Cortex of kidney (tissue), 1 donor: ENCODE results near the gene ZNF672.

Experiments
- DNase-seq: peaks from one replicate; lab custom pipeline; 2025; lab: John Stamatoyannopoulos, UW

ZNF672 gene

DNA sequence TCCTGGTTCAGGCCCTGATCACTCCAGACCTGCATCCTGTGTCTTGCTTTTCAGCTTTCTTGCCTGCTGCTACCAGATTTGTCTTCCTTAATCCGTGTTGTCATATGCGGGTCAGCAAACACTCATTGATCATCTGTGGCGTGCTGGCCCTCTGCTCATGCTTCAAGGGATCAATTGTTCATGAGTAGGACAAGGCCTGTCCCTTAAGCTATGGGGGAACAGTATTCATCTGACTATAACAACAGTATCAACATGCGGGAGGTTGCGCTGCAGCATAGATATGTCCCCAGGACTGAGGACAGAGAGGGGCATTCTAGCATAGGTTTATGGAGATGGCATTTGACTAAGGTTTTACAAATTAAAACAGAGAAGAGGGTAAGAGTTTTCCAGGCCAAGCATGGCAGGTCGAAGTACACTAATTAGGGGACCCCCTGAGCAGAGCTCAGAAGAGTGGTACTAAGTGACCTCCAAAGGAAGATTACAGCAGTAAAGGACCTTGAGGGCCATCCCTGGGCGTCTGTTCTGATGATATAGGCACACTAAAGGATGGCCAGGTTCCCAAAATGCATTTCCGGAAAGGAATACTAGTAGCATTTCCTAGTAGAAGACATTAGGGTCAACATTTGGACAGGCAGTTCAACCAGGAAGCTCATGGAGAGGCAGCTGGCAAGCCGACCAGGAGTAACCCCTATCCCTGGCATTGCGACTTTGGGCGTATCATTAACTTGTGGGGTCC, 811 bp upstream of the ZNF672 start:
- DNase-seq = no peak

DNA sequence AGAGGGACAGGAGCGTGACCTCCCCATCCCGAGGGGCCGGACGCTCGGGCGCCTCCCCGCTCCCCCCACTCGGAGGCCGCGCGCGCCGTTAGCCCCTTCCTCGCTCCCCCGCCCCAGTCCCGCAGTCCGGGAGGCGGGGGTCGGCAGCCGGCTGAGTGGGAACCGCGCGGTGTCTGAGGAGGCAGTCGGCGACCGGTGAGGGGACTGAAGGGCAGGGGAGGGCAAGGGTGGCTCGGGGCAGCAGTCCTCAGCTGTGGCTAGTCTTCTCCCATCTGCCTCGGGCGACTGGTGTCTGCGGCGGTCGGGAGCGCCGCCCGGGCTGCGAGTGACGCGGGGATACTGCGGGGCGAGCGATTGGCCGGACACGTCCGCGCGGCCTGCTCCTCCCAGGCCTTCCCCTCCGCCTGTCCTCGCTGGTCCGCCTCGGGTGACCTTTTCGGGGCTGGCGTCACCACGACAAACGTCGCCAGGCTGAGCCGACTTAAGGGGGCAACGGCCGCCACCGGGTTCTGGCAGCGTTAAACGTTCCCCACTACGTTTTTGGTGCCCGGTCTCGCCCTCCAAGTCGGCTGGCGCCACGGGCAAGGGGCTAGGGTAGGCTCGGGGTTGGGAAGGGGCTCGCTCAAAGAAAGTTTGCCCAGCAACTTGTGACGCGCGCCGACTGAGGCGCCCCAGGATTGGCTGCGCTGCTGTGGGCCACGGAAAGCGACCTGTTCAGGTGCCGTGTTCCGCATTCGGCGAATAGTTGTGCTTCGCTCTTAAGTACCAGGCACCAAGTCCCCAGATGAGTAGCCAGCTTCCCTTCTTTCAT, 538 bp downstream of the ZNF672 start:
- peak; percentile 77 for DNase-seq

DNA sequence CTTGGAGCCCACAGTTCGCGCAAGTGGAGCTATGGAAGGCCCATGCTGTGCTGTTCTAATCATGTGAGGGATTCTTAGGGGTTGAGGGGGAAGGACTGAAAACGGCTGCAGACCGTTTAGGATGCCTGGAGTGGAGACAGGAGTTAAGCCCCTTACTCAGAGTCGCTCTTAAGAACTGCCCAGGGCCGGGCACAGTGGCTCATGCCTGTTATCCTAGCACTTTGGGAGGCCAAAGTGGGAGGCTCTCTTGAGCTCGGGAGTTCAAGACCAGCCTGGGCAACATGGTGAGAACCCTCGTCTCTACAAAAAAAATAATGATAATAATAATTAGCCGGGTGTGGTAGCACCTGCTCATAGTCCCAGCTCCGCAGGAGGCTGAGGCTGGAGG, 1.1 kb downstream of the ZNF672 start:
- DNase-seq = no peak

DNA sequence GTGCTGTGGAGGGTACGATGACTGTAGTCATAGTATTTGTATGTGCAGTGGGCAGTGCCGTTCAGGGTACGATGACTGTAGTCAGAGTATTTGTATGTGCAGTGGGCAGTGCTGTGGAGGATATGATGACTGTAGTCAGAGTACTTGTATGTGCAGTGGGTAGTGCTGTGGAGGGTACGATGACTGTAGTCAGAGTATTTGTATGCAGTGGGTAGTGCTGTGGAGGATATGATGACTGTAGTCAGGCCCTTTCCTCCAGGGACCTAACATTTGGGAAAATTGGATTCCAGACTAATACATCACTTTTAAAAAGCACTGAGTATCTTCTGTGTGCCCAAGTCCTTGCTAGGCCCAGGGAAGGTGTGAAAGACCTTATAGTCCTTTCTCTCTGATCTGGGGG, 2.9 kb downstream of the ZNF672 start:
- no peak for DNase-seq

DNA sequence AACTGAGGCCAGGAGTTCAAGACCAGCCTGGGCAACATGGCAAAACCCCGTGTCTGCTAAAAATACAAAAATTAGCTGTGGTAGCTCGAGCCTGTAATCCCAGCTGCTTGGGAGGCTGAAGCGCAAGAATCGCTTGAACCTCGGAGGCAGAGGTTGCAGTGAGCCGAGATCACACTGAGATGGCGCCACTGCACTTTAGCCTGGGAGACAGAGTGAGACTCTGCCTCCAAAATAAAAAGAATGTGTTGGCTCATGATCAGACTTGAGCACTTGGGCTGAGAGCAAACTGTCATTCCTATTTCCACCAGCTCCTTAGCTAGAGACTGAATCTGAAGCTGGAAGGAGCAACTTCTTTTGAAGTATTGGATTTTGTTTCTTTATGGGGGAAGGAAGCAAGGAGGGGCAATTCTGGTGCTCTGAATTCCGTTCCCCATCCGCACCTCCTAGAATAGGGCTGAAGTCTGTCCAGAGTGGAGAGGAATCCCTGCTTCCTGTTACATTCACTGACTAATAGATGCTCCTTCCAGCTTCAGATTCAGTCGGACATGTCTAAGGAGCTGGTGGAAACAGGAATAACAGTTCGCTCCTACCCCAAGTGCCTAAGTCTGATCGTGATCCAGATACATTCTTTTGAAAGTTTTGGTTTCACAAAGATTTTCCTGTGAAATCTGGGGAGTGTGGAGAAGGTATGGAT, 3.8 kb downstream of the ZNF672 start:
- no peak for DNase-seq

- no peak for DNase-seq
Measured at GRCh38 chr1:248842781-248843331, 4.8 kb downstream of the ZNF672 start.

DNA sequence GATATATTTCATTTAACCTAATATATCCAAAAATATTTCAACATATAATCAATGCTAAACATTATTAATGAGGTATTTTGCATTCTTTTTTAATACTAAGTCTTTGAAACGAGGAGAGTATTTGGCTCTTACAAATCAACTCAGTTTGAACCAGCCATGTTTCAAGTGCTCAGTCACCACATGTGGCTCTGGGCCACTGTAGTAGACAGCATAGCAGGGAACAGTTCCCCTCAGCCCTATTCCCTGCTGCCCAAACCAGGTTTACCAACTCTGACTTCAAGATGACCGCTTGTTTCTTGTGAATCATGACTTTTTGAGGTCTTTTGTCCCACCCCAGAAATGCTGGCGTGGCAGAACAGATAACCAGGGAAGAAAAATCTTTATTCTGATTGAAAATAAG, 5.7 kb downstream of the ZNF672 start:
- DNase-seq = no peak

GRCh38 chr1:248844526-248844925, 6.5 kb downstream of the ZNF672 start:
- DNase-seq = no peak

GRCh38 chr1:248847181-248847955, 9.3 kb downstream of the ZNF672 start:
- no peak for DNase-seq

- no peak for DNase-seq
Measured at GRCh38 chr1:248847956-248848561, 10.0 kb downstream of the ZNF672 start.

- no peak for DNase-seq
Measured at GRCh38 chr1:248848602-248849001, 10.6 kb downstream of the ZNF672 start.

GRCh38 chr1:248849152-248849551, 11.1 kb downstream of the ZNF672 start:
- DNase-seq = no peak

GRCh38 chr1:248849637-248850036, 11.6 kb downstream of the ZNF672 start:
- DNase-seq = no peak

DNA sequence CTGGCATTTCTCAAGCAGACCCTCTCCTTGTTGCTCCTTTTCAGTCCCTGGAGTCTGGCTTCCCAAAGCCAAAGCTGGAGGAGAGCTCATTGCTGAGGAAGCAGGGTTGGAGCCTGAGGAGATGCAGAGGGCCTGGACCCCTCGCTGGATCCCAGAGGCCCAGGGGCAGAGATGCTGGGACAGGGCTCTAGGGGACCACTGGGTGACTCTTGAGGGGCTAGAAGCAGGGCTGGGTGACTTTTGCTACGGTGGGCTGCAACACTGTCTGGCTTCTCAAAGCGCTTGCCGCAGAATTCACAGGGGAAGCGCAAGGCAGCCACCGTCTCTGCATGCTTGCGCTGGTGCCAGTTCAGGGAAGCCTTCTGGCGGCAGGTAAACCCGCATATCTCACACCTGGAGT, 12.1 kb downstream of the ZNF672 start:
- no peak for DNase-seq

DNA sequence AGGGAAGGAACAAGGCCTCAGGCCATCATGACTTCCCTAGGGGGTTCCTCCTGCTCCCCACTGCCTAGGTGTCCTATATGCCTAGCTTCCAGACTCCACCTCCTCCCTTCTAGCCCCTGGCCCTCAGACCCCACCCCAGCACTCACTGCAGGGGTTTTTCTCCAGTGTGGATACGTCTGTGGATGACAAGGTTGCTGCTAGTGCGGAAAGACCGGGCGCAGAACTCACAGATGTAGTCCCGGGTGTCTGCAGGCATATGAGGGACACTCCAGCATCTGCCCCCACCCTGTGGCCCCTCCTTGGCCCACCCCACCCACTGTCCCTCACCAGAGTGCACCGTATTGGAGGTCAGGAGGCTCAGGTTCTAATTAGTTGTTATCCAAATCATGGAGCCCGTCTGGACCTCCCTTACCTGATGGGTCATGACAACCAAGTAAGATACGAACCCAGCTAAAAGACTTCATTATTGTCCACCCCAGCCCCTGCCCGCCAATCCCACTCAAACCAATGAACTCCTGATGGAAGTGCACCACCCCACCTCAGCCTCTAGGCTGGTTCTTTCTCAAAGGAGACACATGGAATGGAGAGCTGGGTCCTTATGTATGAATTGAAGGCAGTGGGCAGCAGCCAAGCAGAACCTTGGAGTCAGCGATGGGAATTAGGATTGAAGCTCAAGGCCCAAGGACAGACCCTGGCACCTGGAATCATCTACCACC, 12.7 kb downstream of the ZNF672 start:
- no peak for DNase-seq

DNA sequence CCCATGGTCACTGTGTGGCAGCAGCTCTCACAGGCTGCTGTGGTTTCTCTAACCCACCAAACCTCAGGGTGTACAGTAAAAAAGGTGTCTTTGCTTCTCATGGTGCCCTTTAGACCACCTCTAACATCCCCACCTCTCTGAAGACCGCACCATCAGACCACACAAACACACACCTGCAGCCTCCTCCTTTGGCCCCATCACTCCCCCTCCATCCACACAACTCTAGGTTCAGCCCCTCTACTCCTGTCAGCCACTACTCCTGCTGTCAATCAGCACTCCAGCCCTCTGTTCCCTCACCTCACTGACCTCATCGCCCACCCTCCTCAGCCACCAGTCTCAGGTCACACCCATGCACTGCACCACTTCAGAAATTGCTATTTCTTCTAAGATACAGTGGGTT, 13.4 kb downstream of the ZNF672 start:
- DNase-seq = no peak

DNA sequence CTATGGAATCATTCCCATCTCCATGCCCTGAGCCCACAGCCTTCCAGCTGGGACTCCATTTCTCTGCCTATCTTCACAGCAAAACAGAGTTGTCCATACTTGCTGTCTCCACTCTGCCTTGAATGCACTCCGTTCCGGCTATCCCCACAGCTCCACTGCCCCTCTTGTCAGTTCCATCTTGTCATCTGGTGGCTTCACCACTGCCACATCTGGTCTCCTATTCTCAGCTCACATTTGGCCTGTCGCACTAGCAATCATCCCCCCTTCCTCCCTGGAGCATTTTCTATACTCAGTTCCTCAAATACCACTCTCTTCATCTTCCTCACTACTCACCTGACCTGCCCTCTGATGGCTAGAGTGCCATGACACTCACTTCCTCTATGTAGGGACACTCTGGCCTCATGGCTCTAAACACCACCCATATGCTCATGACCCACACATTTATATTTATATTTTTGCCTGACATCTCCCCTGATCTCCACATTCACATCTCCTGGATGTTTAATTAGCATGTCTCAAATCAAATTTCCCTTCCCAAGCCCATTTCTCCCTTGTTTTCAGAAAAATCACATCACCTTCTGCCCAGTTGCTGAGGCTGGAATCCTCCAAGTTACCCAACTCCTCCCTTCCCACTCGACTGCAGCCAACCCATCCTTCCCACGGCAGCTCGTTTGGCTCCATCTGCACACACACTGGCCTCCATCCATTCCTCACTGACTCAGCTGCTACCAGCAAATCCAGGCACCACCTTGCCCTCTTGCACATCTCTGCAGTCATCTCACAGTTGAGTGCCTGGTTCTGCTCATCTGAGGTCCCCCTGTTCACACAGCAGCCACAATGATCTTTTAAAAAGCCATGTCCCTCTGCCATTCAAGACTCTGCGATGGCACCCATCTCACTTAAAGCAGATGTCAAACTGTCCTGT, 14.7 kb downstream of the ZNF672 start:
- DNase-seq = no peak

- no peak for DNase-seq
Measured at GRCh38 chr1:248853663-248854375, 15.8 kb downstream of the ZNF672 start.

GRCh38 chr1:248855580-248855979, 17.6 kb downstream of the ZNF672 start:
- DNase-seq = no peak
